HG03196 (cell line): ENCODE measurements around the gene PRSS3.
"Not testable (repeated sequence)": the region's sequence is repeated elsewhere in the genome, so short reads cannot be mapped to it uniquely, and the experiment has no call there.

Experiments used
- ATAC-seq: cut with Tn5 transposase; IDR thresholded peaks from one replicate; pipeline ENCODE4 v1.9.1; 2021; ENCODE audit not compliant: unreplicated experiment

The PRSS3 gene

DNA sequence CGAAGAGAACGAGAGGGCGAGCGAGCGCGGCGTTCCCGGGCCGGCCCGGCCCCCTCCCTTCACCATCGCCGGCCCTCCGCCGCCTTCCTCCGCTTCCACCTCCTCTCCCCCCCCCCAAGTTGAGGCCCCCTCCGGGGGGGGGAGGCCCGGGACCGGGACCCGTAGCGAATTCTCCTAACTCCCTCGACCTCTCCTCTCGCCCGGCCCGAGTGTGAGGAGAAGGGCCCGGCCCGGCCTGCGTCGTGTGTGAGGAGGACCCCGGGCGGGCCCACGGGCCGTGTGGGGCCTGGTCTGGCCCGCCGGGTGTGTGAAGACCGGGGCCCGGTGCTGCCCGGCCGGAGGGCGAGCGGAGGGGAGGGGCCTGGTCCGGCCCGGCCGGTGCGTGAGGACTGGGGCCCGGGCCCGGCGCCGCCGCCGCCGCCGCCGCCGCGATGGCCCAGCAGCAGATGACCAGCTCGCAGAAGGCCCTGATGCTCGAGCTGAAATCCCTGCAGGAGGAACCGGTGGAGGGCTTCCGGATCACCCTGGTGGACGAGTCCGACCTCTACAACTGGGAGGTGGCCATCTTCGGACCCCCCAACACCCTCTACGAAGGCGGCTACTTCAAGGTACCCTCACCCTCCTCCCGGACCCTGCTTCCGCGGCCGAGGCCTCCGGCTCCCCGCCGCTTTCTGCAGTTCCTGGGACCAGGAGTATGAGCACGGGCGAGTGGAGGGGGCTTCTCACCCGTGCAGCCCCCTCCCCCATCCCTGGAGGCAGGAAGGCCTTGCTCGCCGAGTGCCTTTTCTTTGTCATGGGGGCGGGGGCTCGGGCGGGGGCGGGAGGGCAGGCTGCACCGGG lies 22.2 kb downstream of the PRSS3 start:
- peak; percentile 17 for ATAC-seq

DNA sequence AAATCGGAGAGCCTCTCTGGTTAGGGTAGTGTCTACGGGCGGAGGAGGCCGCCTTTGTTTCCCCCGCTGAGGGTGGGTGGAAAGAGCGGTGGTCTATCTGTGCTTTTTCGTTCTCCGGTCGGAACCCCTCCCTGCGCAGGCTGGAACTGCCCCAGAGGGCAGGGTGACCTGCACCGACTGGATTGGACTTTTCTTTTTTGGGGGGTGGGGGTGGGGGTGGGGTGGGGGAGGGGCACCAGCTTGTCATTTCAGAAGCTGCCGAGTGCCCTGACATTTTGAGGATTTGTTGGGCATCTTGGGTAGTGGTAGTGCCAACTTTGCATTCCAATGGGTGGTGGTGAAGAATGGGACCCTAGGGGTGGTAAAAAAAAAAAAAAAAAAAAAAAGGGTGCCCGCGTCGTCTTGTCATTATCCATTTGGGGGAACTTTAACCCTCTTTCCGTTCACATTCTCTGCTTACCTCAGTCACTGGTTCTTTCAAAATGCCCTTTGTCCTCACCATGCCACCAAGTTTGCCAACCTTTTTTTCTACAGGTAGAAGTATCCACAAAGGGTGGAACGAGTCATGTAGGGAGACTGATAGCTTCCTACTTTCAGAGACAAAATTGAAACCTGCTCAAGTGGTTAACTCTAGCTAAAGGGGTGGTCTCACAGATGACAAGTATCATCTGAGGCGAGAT lies 22.9 kb downstream of the PRSS3 start:
- no peak for ATAC-seq

DNA sequence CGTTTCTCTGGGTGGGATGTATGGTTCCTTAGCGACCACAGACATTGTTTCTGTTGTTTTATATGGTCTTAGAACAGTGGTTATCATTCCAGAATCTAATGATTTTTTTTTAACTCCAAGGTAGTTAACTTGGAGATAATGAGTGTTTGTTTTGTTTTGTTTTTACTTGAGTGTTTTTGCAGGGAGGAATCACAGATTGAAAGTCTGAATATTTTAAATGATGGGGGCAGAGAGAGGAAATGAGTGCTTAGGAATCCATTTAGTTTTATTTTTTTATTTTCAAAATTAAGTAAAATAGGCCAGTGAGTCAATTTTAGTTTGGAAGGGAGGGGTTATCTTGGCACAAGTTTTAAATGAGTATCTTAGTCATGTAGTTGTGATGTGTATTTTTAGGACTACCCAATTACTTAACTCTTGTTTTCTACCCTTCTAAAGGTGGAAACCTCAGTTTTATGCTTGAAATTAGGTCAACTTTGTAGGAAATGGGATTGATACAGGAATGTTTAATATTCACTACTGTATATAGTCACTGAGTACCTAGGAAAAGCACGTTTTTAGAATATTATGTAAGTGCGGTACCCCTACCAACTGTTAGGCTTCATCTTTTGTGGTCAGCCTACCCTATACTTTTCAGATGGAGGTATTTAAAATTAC lies 23.6 kb downstream of the PRSS3 start:
- no peak for ATAC-seq

DNA sequence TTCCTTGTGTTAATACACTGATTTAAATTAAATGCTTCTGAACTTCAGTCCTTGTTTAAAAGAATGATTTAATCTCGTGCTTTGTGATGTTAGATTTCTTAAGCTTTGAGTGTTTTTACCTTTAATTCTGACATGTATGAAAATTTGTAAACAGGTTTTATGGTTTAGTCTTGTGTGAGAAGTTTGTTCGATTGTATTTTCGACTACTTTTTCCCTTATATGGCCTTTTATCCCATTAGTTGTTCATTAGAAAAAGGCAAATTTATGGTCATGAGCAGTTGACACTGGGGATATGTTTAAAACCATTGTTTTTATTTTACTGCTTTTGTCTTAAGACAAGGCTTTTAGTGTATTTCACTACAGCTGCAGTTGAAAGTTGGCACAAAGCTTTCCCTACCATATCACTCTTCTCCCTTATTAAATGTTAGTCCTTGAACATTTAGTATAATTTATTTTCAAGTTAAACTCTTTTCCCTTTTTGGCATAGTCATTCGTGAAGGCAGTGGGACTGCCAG lies 24.9 kb downstream of the PRSS3 start:
- no peak for ATAC-seq

DNA sequence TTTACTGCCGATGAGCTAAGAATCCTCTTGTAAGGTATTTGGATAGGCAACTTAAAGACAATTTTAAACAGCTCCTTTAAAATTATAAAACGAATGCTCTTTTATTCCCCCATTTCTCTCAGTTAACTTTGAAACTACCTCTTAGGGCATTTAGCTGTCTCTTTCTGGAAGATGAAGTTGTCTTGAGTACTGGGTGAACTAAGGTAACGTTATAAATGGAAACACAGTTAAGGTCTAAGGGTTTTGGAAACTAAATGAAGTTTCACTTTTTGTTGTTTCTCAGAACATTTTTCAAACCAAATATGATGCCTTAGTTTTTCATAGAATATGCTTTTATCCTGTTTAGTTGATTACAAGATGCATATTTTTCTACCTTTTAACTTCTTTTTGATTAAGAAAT lies 28.4 kb downstream of the PRSS3 start:
- no peak for ATAC-seq

DNA sequence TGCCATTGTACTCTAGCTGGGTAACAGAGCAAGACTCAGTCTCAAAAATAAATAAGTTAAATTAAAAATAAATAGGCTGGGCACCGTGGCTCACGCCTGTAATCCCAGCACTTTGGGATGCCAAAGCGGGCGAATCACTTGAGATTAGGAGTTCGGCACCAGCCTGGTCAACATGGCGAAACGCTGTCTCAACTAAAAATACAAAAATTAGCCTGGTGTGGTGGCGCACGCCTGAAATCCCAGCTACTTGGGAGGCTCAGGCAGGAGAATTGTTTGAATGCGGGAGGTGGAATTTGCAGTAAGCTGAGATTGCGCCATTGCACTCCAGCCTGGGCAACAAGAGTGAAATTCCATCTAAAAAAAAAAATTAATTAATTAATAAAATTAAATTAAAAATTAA lies 31.9 kb downstream of the PRSS3 start:
- not testable (repeated sequence) for ATAC-seq

DNA sequence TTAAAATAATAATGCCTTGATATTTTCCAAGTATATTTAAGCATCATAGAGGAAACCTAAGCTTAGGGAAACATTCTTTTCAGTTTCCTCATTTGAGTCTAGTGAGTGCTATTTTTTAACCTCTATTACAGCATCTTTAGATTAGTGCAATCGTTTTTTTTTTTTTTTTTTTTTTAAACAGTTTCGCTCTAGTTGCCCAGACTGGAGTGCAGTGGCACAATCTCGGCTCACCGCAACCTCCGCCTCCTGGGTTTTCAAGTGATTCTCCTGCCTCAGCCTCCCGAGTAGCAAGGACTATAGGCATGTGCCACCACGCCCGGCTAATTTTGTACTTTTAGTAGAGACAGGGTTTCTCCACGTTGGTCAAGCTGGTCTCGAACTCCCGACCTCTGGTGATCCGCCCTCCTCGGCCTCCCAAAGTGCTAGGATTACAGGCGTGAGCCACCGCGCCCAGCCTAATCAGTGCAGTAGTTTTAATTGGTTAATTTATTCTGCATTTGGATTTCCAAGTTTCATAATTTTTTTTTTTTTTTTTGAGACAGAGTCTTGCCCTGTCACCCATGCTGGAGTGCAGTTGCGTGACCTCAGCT lies 34.4 kb downstream of the PRSS3 start:
- ATAC-seq, result not testable (repeated sequence)

DNA sequence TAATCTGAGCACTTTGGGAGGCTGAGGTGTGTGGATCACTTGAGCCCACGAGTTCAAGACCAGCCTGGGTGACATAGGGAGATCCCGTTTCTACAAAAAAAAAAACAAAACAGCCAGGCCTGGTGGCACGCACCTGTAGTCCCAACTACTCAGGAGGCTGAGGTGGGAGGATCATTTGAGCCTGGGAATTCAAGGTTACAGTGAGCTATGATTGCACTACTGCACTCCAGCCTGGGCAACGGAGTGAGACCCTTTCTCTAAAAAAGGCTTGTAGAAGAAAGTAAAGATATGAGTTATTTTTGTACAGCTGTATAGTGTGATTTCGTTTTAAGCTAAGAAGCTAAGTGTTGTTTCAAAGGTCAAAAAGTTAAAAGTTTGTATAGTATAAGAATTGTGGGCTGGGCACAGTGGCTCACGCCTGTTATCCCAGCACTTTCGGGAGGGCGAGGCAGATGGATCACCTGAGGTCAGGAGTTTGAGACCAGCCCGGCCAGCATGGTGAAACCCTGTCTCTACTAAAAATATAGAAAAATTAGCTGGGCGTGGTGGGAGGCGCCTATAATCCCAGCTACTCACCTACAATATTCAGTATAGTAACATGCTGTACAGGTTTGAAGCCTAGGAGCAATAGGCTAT lies 40.4 kb downstream of the PRSS3 start:
- ATAC-seq, result no peak

DNA sequence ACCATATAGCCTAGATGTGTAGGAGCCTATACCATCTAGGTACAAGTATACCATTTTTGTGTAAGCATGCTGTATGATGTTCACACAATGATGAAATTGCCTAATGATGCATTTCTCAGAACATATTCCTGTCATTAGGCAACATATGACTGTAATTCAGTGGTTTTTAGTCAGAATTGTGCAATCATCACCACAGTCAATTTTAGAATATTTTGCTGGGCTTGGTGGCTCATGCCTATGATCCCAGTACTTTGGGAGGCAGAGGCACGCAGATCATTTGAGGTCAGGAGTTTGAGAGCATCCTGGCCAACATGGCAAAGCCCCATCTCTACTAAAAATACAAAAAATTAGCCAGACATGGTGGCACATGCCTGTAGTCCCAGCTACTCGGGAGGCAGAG lies 40.9 kb downstream of the PRSS3 start:
- not testable (repeated sequence) for ATAC-seq

DNA sequence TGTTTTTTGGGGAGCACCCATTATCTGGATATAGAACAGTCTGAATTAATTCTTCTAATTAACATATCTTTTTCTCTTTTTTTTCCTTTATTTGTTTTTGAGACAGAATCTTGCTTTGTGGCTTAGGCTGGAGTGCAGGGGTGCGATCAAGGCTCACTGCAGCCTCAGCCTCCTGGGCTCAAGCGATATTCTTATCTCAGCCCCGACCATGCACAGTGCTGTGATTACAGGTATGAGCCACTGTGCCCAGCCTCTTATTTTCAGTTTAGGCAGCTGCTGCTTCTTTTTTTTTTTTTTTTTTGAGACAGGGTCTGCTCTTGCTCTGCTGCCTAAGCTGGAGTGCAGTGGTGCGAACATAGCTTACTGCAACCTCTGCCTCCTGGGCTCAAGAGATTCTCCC lies 41.8 kb downstream of the PRSS3 start:
- ATAC-seq, result no peak

DNA sequence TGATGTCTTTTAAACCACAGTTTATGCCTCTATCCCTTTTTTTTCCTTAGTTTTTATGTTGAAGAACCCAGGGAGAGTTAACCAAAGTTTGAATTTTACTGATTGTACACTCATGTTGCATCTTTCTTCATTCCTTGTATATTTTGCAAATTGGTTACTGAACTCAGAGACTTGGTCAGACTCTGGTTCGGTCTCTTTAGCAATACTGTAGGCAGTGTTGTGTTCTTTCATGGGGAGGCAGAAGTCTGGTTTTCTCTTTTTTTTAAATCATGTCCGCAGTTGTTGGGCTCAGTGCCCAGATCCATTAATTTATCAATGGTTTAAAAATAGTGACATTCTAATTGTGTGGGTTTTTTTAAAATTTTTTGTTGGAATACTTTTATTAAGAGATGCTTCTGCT lies 45.0 kb downstream of the PRSS3 start:
- ATAC-seq, result no peak

DNA sequence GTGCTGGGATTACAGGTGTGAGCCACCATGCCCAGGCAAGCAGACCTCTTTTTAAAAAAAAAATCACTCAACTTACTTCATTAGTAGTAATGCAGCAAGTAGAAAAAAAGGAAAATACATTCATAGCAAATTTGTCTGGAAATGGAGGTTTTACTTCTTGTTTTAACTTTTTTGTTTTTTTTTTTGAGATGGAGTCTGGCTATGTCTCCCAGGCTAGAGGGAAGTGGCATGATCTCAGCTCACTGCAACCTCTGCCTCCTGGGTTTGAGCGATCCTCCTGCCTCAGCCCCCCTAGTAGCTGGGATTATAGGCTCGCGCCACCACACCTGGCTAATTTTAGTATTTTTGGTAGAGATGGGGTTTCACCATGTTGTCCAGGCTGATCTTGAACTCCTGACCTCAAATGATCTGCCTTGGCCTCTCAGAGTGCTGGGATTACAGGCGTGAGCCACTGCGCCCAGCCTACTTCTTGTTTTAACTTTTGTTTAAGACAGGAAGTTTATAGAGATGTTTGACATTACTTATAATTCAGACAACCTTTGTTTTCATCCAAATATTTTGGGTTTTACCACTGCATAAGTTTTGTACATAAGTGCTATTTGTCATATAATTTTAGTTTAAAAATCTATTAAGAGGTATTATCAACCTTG lies 48.1 kb downstream of the PRSS3 start:
- ATAC-seq, result no peak

DNA sequence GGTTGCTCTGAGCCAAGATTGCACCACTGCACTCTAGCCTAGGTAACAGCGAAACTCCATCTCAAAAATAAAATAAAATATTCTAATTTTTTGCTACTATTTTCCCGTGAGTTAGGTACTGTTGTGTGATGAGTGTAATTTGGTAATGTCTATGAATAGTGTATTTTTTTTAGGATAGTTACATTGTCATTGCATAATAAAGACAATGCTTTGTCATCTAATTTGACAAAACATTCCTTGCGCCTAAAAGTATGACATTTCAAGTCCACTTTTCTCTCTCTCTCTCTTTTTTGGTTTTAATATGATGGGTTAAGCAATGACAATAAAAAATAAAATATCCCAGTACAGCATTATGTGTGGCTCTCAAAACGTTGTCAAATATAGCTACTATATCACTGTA lies 50.9 kb downstream of the PRSS3 start:
- no peak for ATAC-seq

DNA sequence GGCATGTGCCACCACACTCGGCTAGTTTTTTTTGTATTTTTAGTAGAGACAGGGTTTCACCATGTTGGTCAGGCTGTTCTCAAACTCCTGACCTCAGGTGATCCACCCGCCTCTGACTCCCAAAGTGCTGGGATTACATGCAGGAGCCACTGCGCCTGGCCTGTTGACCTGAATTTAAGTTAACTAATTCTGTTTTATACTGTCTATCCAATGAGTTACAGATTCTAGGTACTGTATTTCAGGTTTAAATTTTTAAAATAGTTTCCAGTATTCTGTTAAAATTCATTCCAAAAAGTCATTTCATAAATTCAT lies 52.5 kb downstream of the PRSS3 start:
- not testable (repeated sequence) for ATAC-seq
